Stimulated activated CD8-positive, alpha-beta memory T cell treated with anti-CD3 and anti-CD28 coated beads, Interleukin-15, amount 100 ng/mL, for 1 hour (primary cell): ENCODE measurements around the gene HAUS8.
"Not testable (repeated sequence)": the region's sequence is repeated elsewhere in the genome, so short reads cannot be mapped to it uniquely, and the experiment has no call there.

ENCODE experiments used
- DNase-seq: peaks from one replicate; pipeline ENCODE4 v3.0.0-alpha.2; 2020; ENCODE audit warnings: low read depth

The HAUS8 gene

DNA sequence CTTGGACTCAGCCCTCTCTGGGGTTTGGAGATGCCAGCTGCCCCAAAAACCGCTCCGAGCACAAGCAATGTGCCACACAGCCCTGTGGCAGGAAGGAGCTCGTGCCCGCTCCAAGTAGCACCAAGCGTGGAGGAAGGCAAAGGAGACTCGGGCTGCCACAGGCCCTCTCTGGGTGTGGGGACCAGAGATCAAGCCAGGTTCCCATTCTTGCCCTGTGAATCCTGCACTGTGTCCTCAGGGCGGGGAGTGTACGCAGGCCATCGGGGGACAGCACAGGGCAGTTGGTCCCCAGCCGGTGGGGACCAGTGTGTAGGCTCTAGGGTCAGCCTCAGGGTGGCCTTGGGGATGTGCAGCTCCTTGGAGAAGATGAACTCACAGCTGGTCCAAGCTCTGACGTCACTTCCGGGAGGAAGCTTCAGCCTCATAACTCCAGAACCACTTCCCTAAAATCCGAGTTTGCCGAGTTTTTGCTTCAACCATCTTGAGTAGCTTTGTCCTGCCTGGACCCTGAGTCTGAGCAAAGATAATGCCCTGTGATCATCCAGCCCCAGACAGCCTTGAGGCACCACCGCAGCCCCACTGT is 39.3 kb downstream of the HAUS8 start:
- no peak for DNase-seq

DNA sequence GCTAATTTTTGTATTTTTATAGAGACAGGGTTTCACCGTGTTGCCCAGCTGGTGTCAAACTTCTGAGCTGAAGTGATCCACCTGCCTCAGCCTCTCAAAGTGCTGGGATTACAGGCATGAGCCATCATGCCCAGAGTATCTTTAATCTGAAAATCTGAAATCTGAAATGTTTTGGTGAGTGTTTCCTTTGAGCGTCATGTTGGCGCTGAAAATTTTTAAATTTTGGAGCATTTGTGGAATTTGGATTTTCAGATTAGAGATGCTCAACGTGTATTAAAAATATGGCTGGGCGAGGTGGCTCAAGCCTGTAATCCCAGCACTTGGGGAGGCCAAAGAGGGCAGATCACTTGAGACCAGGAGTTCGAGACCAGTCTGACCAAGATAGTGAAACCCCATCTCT is 43.5 kb downstream of the HAUS8 start:
- DNase-seq = no peak

DNA sequence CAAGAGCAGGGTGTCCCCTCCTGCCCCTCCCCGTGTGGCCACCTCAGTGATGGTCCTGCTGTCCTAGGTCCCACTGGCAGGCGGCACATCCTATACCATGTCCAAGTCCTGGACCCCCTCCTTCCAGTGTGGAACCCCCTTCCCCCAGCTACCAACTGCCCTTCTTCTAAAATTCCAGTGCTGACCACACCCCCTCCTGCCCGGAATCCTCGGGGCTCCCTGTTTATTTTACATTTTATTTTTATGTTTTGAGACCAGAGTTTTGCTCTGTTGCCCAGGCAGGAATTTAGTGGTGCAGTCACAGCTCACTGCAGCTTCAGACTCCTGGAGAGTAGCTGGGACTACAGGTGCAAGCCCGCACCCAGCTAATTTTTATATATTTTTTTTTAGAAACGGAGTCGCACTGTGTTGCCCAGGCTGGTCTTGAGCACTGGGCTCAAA is 47.7 kb downstream of the HAUS8 start:
- DNase-seq = no peak

DNA sequence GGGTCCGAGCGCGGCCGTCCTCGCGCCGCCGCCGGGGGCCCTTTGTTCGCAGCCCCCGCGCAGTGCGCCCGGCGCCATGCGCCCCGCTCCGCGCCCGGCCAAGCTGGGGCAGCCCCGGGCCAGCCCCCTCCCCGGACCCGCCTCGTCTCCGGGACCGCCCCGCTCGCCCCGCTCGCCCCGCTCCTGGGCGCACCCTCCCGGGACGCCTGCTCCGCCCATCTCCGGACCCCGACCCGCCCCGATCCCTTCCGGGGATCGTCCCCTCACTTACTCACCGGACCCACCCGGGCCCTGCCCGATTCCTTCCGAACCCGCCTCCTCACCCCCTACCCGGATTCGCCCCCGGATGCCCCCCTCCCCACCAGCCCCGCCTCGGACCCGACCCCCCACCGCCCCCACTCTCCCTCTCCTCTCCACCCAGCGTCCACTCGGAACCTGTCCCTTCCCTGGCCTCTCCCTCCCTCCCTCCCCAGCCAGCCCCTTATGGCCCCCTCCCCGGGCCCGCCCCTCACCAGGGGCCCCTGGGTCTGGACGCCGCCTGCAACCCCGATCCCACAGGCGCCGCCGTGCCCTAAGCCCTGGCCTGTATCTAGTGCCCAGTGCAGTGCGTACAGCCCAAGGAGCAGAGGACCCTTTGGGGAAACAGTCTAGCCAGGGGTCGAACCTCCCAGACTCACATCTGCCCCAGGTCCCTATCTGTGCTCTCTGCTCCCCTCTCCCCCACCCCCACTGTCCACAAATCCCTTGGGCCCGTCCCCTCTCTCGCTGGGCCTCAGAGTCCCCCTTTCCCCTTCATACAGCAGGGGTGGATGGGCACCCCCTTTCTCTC is 48.3 kb downstream of the HAUS8 start, which contains the start of gene CPAMD8:
Gene CPAMD8, minus strand, starts transcription at position 105 of the 829 bp plus-strand sequence. CDS start 168 bp downstream, outside the sequence.
- DNase-seq = no peak

DNA sequence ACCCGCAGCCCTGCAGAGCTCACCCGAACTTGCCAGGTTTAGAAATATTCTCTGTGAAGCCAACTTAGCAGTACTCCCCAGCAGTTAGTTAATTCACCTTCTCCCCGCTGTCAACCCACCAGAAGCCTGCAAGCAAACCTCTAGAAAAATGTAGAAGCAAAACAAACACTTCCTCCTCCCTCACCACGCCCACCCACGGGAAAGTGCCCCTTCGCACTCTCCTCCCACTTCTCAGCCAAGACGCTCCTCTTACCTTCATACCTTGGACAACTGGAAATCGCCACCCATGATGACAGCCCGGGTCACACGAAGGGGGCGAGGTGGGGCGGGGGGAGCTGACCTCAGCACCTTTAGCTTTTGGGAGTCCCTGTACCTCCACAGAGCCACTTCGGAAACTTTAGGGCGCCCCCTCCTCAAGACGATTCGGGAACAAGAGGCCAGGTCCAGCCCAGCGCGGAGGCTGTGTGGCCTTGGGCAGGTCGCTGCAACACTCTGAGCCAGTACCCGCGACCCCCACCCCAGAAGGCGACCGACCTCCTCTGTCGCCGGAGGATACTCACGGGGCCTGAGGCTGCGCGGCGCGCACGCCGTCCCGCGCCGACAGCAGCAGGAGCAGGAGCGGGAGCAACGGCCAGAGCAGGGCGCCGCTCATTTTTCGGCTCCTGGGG is 49.1 kb downstream of the HAUS8 start:
- DNase-seq = no peak

DNA sequence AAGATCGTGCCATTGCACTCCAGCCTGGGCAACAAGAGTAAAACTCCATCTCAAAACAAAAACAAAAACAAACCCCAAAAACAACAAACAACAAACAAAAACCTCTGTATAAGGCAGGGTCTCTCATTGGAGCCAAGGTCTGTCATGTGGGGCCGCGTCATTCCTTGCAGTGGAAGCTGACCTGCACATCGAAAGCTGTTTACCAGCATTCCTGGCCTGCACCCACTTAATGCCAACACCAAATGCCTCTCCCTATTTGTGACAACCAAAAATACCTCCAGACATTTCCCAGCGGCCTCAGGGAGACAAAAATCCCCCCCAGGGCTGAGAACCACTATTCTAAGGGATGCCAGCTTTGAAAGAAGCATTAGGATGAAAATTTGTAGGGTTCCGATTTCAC is 49.9 kb downstream of the HAUS8 start:
- DNase-seq = no peak

DNA sequence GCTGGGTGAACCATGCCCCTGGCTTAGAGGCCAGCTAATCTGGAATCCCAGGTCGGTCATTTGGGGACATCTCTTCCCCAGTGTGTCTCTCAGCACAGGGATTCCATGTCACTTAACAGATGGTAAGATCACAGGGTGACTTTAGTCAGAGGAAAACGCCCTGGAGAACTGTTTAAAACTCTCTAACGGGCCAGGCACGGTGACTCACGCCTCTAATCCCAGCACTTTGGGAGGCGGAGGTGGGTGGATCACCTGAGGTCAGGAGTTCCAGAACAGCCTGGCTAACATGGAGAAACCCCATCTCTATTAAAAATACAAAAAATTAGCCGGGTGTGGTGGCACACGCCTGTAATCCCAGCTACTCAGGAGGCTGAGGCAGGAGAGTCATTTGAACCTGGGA is 50.3 kb downstream of the HAUS8 start:
- not testable (repeated sequence) for DNase-seq

DNA sequence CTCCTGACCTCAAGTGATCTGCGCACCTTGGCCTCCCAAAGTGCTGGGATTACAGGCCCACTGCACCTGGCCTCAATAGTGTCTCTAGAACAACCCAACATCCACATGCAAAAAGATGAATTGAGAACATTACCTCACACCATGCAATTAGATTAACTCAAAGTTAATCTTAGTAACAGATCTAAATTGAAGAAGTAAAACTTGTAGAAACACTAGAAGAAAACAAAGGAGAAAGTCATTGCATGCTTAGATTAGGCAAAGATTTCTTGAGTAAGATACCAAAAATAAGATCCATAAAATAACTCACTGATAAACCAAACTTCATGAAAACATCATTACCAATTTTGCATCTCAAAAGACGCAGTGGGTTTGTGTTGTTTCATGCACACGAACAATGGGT is 51.4 kb downstream of the HAUS8 start:
- no peak for DNase-seq

DNA sequence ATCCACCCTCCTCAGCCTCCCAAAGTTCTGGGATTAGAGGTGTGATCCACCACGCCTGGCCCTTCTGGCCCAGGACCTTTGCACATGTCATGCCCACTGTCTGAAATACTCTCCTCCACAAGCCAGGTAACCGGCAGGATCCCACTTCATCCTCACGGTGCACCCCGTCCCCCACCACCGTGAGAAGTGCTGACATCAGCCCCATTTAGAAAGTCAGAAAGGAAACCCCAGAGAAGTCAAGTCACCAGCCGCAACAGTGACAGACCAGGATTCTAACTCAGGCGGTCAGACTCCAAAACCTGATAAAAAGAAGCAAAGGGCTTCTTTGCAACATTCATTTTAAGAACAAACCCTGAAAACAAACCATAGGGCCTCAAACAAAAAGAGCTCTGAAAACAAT is 52.5 kb downstream of the HAUS8 start:
- DNase-seq = no peak

DNA sequence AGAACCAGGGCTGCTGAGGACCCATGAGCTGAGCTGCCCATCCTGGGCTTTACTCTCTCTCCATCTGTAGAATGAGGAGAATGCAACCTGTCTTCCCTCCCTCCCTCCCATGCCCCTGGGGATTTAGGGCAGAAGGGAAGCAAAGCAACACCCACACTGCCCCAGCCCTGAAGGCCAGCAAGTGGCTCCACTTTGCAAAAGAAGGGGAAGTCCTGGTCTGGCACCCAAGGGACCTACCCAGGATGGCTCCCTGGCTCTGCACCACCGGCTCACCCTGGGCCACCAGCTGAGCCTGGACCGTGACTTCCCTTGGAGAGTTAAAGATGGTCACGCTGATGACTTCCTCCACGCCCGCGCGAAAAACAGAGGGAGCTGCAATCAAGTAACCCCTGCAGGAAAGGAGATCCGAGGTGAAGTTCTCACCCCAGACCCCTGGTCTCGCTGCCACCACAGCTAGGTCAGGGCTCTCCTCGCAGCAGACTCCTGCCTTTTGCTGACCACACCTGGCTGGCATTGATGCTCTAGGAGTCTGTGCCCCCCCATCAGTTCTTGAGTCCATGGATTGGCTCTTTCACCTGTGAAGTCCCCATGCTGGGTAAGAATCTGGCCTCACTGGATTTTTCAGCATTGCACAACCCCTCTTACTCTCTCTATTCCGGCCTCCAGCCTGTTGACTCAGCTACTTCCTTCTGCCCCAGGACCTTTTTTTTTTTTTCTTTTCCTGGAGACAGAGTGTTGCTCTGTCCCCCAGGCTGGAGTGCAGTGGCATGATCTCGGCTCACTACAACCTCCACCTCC is 53.3 kb downstream of the HAUS8 start:
- DNase-seq = no peak

DNA sequence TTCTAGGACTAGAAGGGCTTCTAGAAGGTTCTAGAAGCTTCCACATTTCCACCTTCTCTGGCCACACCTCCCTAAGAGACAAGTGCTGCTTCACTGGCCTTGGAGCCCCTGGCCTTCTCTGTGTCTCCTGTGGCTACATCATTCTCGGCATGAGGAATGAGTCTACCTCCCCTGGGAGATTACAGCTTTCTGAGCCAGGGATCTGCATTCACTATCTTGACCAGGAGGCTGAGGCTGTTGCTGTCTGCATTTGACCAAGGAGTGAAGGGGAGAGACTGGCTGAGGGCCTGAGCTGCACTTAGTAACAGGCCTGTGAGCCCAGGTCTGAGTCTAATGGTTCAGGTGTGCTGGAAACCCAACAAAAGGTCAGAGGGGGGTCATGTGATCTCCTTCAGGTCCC is 53.9 kb downstream of the HAUS8 start:
- DNase-seq = no peak

DNA sequence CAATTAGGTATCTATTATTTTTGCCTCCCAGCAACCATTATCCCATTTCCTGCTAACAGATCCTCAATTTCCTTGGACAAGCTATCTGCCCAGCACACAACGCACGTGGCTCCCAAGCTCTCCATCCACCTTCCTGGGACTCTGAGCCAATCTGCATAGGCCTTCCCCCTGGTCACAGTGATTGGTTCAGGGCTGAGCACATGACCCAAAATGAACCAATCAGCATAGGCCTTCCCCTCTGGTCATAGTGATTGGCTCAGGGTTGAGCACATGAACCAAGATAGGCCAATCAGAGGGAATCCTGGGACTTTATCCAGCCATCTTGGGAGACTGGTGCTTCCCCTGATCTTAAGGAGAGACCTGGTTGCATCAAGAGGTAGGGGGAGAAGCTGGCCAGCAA is 54.4 kb downstream of the HAUS8 start:
- DNase-seq = no peak

DNA sequence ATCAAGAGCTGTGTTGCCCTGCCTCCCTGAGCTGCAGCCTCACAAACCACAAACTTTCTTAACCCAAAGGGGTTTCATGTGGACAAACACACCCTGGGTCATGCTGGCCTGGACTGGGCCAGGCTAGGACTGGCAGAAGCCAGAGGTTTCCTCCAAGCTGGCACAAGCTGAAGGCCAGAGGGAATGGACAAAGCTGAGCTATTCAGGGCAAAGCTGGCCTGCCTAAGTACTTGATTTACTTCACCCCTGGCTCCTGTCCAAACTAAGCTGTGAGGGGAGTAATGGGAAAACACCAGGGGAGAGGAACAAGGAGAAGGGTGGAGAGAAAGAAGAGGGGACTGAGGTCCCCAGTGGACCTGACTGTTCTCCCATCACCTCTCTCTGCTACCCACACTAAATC is 54.9 kb downstream of the HAUS8 start:
- DNase-seq = no peak

DNA sequence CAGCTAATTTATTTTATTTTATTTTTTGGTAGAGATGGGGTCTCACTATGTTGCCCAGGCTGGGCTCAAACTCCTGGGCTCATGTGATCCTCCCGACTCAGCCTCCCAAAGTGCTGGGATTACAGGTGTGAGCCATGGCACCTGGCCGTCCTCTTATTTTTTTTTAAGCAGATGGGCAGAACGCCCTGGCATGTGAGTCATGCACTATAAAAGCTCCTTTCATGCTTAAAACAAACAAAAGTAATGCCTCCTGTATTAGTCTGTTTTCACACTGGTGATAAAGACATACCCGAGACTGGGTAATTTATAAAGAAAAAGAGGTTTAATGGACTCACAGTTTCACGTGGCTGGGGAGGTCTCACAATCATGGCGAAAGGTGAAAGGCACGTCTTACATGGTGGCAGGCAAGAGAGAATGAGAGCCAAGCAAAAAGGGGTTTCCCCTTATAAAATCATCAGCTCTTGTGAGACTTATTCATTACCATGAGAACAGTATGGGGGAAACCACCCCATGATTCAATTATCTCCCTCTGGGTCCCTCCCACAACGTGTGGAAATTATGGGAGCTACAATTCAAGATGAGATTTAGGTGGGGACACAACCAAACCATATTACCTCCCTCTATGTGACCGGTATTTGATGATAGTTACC is 60.9 kb downstream of the HAUS8 start:
- DNase-seq = not testable (repeated sequence)

DNA sequence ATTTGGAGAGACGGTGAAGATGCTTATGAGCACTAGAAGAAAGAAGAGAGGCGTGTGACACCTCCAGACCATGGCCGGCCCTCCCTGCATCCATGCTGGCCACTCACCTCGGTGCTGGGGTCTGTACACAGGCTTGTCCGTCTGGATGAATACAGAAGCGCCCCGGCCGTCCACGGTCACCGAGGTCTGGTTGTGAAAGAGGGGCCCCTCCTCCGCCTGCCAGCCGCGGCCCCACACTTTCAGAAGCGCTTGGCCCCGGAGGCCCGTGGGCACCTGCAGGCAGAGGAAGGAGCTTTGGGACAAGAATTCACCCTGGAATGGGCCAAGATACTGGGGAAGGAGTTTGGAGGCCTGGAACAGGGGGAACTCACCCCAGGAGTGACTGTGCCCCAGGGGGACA is 63.8 kb downstream of the HAUS8 start:
- no peak for DNase-seq

DNA sequence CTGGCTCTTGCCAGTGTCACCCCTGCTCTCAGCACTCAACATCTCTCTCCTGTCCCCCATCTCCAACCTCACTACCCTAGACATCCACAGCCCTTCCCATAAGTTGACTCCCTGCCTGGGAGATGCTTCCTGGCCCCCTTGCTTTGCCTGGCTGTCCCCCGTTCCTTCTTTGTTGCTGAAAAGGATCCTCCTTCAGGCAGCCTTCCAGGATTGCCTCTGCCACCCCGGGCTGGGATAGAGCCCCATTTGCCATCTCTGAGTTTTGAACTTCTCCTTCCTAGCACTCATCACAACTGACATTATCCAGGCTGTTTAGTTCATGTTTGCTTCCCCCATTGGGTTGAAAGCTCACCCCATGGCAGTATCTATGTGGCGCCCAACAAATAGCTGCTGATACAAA is 68.7 kb downstream of the HAUS8 start:
- no peak for DNase-seq

DNA sequence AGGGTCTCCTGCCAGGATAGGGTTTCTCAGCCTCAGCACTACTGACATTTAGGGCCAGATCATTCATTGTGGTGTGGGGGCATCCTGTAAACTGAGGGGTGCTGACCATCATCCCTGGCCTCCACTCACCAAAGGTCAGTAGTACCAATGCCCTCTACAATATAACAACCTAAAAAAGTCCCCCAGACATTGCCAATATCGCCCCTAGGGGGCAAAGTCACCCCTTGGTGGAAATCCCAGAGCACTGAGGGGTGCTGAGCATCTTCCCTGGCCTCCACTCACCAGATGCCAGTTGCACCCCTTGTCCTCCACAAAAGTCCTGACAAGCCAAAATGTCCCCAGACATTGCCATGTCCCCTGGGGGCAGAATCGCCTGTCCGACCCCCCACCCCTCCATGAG is 70.3 kb downstream of the HAUS8 start:
- DNase-seq = no peak

DNA sequence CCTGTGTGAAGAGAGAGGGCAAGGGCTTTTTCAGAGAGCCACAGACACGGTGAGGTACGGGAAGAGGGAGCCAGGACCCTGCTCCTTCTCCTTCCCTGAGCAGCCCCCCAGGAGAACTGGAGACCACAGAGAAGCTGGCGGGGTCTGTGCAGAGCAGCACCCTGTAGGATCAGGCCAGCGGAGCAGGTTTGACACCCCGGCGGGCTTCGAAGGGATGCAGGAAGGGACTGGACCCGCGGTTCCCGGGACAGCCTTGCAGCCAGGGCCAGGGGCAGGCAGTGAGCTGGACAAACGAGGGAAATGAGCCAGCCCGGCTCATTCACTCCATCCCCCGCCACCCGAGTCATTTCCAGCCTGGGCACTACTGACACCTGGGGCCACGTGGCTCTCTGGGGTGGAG is 70.9 kb downstream of the HAUS8 start:
- DNase-seq = no peak

DNA sequence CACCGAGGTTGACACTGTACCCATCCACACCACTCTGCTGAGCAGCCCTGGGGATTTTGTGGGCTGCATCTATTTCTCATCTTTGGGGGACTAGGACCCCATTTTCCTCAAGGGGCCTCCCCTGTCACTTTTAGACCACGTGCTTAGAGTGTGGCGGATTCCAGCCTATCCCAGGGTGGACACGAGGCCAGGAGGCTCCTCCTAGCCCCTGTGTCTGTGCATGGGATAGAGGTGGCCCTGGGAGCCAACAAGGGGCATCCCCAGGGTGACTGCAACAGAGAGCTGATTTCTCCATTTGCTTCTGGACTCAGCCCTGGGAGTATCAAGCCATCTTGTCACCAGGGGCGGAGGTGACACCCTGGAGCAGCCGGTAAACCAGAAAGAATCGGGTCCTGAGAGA is 72.8 kb downstream of the HAUS8 start:
- DNase-seq = no peak

DNA sequence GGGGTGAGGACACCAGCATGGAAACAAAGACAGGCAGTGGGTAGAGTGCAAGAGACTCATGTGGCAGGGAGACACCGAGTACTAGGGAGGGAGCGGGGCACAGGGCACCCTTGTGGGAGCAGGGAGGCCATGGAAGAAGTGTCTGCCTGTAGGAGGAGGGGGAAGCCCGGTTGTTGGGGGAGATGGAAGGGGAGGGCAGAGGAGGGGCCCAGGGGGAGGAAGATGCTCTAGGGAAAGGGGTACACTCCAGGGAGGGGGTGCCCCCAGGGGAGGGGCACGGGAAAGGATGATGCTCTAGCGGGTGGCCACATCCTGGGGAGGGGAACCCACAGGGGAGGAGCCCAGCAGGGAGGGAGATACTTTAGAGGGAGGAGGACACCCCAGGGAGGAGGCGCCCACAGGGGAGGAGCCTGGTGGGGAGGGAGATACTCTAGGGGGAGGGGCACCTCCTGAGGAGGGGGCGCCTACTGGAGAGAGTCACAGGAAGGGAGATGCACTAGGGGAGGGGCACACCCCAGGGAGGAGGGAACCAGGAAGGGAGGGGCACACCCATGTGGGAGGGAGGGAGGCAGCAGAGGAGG is 73.6 kb downstream of the HAUS8 start:
- peak; percentile 54 for DNase-seq
